Measurements from ENCODE around the gene AGAP1. TPM values are rescaled to one million over a fixed set of nuclear protein-coding genes. Genes with fewer than 3 reads are reported as not detected.

The AGAP1 gene
- total and polyA plus RNA-seq, 2 donors (not counting 3 experiments of a cell fraction or from before 2014, with no cell fraction given) = 10.2 to 20.9 TPM

DNA sequence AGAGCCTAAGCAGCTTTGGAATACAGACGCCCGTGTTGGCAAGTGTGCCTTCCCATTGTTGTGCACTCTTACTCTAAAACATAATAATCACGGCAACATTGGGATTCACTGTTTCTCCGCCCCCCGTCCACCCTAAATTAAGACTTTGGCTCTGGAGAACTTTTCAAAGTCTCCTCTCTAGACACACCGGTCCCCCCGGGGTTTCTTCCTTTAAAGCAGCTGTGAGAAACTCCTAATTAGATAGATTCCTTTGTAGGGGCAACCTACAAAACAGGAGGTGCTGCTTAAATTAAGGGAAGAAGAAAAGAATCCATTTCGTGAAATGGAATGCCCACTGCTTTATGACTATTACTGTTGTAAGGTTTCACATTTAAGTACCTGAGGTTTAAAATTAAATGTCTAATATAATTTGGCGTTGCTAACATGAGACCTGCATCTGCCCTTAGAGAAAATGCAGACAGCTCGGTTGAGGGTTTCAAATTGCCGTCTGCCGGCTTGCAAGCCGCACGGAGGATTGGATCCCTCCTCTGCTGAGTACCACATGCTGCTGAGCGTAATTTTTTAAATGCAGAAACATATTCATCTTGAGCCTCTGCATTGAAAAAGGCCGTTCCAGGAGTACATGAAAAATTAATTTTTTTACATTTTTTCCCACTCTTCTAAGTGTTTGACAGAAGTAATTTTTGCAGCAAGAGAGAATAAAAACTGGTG is 441.1 kb downstream of the AGAP1 start:
- intact Hi-C loops (cut with micrococcal nuclease) (no loop called here), dilution Hi-C loops (cut with MboI; ENCODE audit: extremely low pct_ligation_motif_present, low sequenced_read_pairs) (no loop called here)
- no peak overlapping the region for H3K4me3 ChIP-seq (replicated peaks in 1 of 3; ENCODE audit: insufficient read depth in 1 of 3, low read depth in 1 of 3, low read length in 3 of 3)
- ChIA-PET POLR2A (no interaction called here), CTCF (interaction anchor here (0.9 to 3.1 kb wide), 2 partner anchors 11 to 155 kb away, joined by 4 to 11 read pairs; no protein-coding TSS in a partner anchor)
- no peak overlapping the region for H3K27ac ChIP-seq (ENCODE audit: insufficient read depth, low read depth, low read length)
- H3K36me3 ChIP-seq (ENCODE audit: control insufficient read depth in 2 of 2, extremely low read depth in 1 of 2, insufficient read depth in 2 of 2, low read length in 2 of 2) = no peaks in the 10 kb centered on the region
- TF ChIP-seq, protein P1, sequence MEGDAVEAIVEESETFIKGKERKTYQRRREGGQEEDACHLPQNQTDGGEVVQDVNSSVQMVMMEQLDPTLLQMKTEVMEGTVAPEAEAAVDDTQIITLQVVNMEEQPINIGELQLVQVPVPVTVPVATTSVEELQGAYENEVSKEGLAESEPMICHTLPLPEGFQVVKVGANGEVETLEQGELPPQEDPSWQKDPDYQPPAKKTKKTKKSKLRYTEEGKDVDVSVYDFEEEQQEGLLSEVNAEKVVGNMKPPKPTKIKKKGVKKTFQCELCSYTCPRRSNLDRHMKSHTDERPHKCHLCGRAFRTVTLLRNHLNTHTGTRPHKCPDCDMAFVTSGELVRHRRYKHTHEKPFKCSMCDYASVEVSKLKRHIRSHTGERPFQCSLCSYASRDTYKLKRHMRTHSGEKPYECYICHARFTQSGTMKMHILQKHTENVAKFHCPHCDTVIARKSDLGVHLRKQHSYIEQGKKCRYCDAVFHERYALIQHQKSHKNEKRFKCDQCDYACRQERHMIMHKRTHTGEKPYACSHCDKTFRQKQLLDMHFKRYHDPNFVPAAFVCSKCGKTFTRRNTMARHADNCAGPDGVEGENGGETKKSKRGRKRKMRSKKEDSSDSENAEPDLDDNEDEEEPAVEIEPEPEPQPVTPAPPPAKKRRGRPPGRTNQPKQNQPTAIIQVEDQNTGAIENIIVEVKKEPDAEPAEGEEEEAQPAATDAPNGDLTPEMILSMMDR (IDR thresholded peaks at IDR 0.05; ENCODE audit: extremely low read depth in 1 of 2, insufficient read depth in 1 of 2, low read depth in 1 of 2, low read length in 2 of 2) = no peak
- no peak for TF ChIP-seq FOS (IDR thresholded peaks at IDR 0.05; ENCODE audit: borderline replicate concordance, insufficient read depth, low read length)
- no peak for TF ChIP-seq EZH2 (IDR thresholded peaks at IDR 0.05; ENCODE audit: borderline replicate concordance, low read depth, low read length, severe bottlenecking)
- no peak for TF ChIP-seq GATA2 (IDR thresholded peaks at IDR 0.05; ENCODE audit: insufficient read depth, insufficient read length, low read depth, low read length)
- TF ChIP-seq, protein P2, sequence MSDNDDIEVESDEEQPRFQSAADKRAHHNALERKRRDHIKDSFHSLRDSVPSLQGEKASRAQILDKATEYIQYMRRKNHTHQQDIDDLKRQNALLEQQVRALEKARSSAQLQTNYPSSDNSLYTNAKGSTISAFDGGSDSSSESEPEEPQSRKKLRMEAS (IDR thresholded peaks at IDR 0.05; ENCODE audit: insufficient read depth, insufficient read length) = no peak
- TF ChIP-seq POLR2AphosphoS5 (IDR thresholded peaks at IDR 0.05; ENCODE audit: insufficient read depth, low read depth, low read length) = no peak
- no peak for TF ChIP-seq JUN (IDR thresholded peaks at IDR 0.05; ENCODE audit: borderline replicate concordance, insufficient read depth, insufficient read length, low read depth)
- no peak for TF ChIP-seq POLR2A (IDR thresholded peaks at IDR 0.05; ENCODE audit: low read depth, low read length)
- TF ChIP-seq MYC (IDR thresholded peaks at IDR 0.05; ENCODE audit: low read depth, low read length) = no peak
- H3K79me2 ChIP-seq (ENCODE audit: control insufficient read depth, insufficient read depth, low read length) = no peaks in the 10 kb centered on the region
- no peaks in the 10 kb centered on the region for H4K20me1 ChIP-seq (replicated peaks; ENCODE audit: control insufficient read depth, extremely low read depth, insufficient read depth, low read length)
- H3K9me1 ChIP-seq (replicated peaks; ENCODE audit: control insufficient read depth, extremely low read depth, insufficient read depth, low read length) = no peaks in the 10 kb centered on the region
- H3K27me3 ChIP-seq (ENCODE audit: control insufficient read depth in 2 of 2, insufficient read depth in 2 of 2, low read length in 2 of 2) = no peaks in the 10 kb centered on the region
- FAIRE-seq (no peak), DNase-seq (ENCODE audit: low read depth, low spot score) (no peak)
- BruUV-seq (replicated peaks) = no TSS peak
- H3K4me1 ChIP-seq (ENCODE audit: control insufficient read depth, extremely low read depth, insufficient read depth, low read length) = no peaks in the 10 kb centered on the region
- no peak overlapping the region for H2AFZ ChIP-seq (ENCODE audit: low read depth, low read length)
- no peak overlapping the region for H3K9ac ChIP-seq (replicated peaks; ENCODE audit: extremely low read depth, insufficient read depth, low read length)
- no peaks in the 10 kb centered on the region for H3K9me3 ChIP-seq (replicated peaks; ENCODE audit: control insufficient read depth, insufficient read depth, low read length)
- no peak overlapping the region for H3K4me2 ChIP-seq (ENCODE audit: insufficient read depth, low read length)

Measured in endothelial cell of umbilical vein (primary cell).